ENCODE measurements around the gene ARVCF. TPM values are rescaled to one million over a fixed set of nuclear protein-coding genes. Genes with fewer than 3 reads are reported as not detected.

The ARVCF gene
- total RNA-seq, 1 experiment from 2014 or later = 15.6 TPM

- no peaks in the 10 kb centered on the region for H3K4me1 ChIP-seq (replicated peaks; ENCODE audit: insufficient read depth)
- ChIA-PET POLR2A (ENCODE audit: unreplicated experiment) (no interaction called here), CTCF (no interaction called here)
- no peaks in the 10 kb centered on the region for H4K20me1 ChIP-seq (ENCODE audit: insufficient read depth)
- no peaks in the 10 kb centered on the region for H3K9me3 ChIP-seq (ENCODE audit: insufficient read depth, low read depth)
- BruUV-seq (replicated peaks) = no TSS peak
- no peak overlapping the region for H3K4me3 ChIP-seq
- no peaks in the 10 kb centered on the region for H3K9me2 ChIP-seq (ENCODE audit: insufficient read depth)
- H3K4me2 ChIP-seq = no peak overlapping the region
- TF ChIP-seq CTCF (conservative IDR thresholded peaks at IDR 0.05) (no peak), EZH2 (IDR thresholded peaks at IDR 0.05; ENCODE audit: low read depth) (no peak)
- H3K27me3 ChIP-seq (ENCODE audit: insufficient read depth, low read depth) = no peaks in the 10 kb centered on the region
- H3K36me3 ChIP-seq (ENCODE audit: low read depth) = no peaks in the 10 kb centered on the region
- H3K27ac ChIP-seq = no peak overlapping the region
- H3K79me2 ChIP-seq (ENCODE audit: low read depth) = no peaks in the 10 kb centered on the region
- DNase-seq = no peak
- intact Hi-C loops (cut with micrococcal nuclease; ENCODE audit: unreplicated experiment) = no loop called here
- H2AFZ ChIP-seq = no peak overlapping the region
- no peaks in the 10 kb centered on the region for H3F3A ChIP-seq (ENCODE audit: insufficient read depth, low read depth)
Measured at GRCh38 chr22:20004464-20004863, 12.2 kb downstream of the ARVCF start.

- H3K36me3 ChIP-seq (ENCODE audit: low read depth) = no peaks in the 10 kb centered on the region
- no peaks in the 10 kb centered on the region for H4K20me1 ChIP-seq (ENCODE audit: insufficient read depth)
- no peak overlapping the region for H3K4me2 ChIP-seq
- BruUV-seq (replicated peaks) = no TSS peak
- intact Hi-C loops (cut with micrococcal nuclease; ENCODE audit: unreplicated experiment) = no loop called here
- no peaks in the 10 kb centered on the region for H3K4me1 ChIP-seq (replicated peaks; ENCODE audit: insufficient read depth)
- H3K9me2 ChIP-seq (ENCODE audit: insufficient read depth) = no peaks in the 10 kb centered on the region
- POLR2A ChIA-PET (ENCODE audit: unreplicated experiment) = no interaction called here
- no peaks in the 10 kb centered on the region for H3K79me2 ChIP-seq (ENCODE audit: low read depth)
- TF ChIP-seq CTCF (conservative IDR thresholded peaks at IDR 0.05) (no peak), EZH2 (IDR thresholded peaks at IDR 0.05; ENCODE audit: low read depth) (no peak)
- no peaks in the 10 kb centered on the region for H3K27me3 ChIP-seq (ENCODE audit: insufficient read depth, low read depth)
- H3K4me3 ChIP-seq = no peak overlapping the region
- H3K27ac ChIP-seq = no peak overlapping the region
- CTCF ChIA-PET = no interaction called here
- no peak for DNase-seq
- H2AFZ ChIP-seq = no peak overlapping the region
- no peaks in the 10 kb centered on the region for H3F3A ChIP-seq (ENCODE audit: insufficient read depth, low read depth)
- no peaks in the 10 kb centered on the region for H3K9me3 ChIP-seq (ENCODE audit: insufficient read depth, low read depth)
Measured at GRCh38 chr22:20003304-20003703, 13.3 kb downstream of the ARVCF start.

- Histone ChIP-seq H2AFZ (no peak overlapping the region), H3K79me2 (ENCODE audit: low read depth) (no peaks in the 10 kb centered on the region), H3K4me2 (no peak overlapping the region), H3K27ac (no peak overlapping the region), H4K20me1 (ENCODE audit: insufficient read depth) (no peaks in the 10 kb centered on the region), H3K4me1 (replicated peaks; ENCODE audit: insufficient read depth) (no peaks in the 10 kb centered on the region), H3K9me2 (ENCODE audit: insufficient read depth) (no peaks in the 10 kb centered on the region), H3K9me3 (ENCODE audit: insufficient read depth, low read depth) (no peaks in the 10 kb centered on the region), H3F3A (ENCODE audit: insufficient read depth, low read depth) (no peaks in the 10 kb centered on the region), H3K27me3 (ENCODE audit: insufficient read depth, low read depth) (no peaks in the 10 kb centered on the region), H3K4me3 (no peak overlapping the region), H3K36me3 (ENCODE audit: low read depth) (no peaks in the 10 kb centered on the region)
- BruUV-seq (replicated peaks) = no TSS peak
- DNase-seq = no peak
- intact Hi-C loops (cut with micrococcal nuclease; ENCODE audit: unreplicated experiment) = no loop called here
- CTCF ChIA-PET = no interaction called here
- POLR2A ChIA-PET (ENCODE audit: unreplicated experiment) = no interaction called here
- TF ChIP-seq CTCF (conservative IDR thresholded peaks at IDR 0.05) (no peak), EZH2 (IDR thresholded peaks at IDR 0.05; ENCODE audit: low read depth) (no peak)
Measured at GRCh38 chr22:20002636-20003035, 14.0 kb downstream of the ARVCF start.
